Muscle layer of colon (tissue), 2 donors: Measurements from ENCODE around the gene DHX36.

Experiments used
- H3K27ac ChIP-seq: one replicate; pipeline ENCODE4 v1.7.0; 2013; ENCODE audit warnings: low read depth, mild to moderate bottlenecking, low read length, moderate library complexity
- H3K27me3 ChIP-seq, 2 donors: one replicate each; pipeline ENCODE4 v1.7.0; 2013; ENCODE audit warnings: low read length in 2 of 2, mild to moderate bottlenecking in 2 of 2; ENCODE audit not compliant: insufficient read depth in 2 of 2, control insufficient read depth in 1 of 2
- H3K36me3 ChIP-seq: one replicate; pipeline ENCODE4 v1.7.0; 2013; ENCODE audit warnings: mild to moderate bottlenecking, low read length; ENCODE audit not compliant: insufficient read depth
- H3K4me1 ChIP-seq: one replicate; pipeline ENCODE4 v1.7.0; 2013; ENCODE audit warnings: mild to moderate bottlenecking, low read length; ENCODE audit not compliant: insufficient read depth
- H3K4me3 ChIP-seq, 2 donors: one replicate each; pipeline ENCODE4 v1.7.0; 2013; ENCODE audit warnings: low read length in 2 of 2, low read depth in 1 of 2, mild to moderate bottlenecking in 1 of 2, moderate library complexity in 1 of 2
- H3K9ac ChIP-seq: one replicate; pipeline ENCODE4 v1.7.0; 2013; ENCODE audit warnings: low read length
- H3K9me3 ChIP-seq: one replicate; pipeline ENCODE4 v1.7.0; 2013; ENCODE audit warnings: mild to moderate bottlenecking, low read length
- donor health status: abdominal sarcoma.
- donor health status: Adenocarcinoma of cecum.

DHX36 gene

GRCh38 chr3:154327871-154328270 is 3.6 kb upstream of the DHX36 start:
- no peaks in the 10 kb centered on the region for H3K9me3 ChIP-seq
- H3K36me3 ChIP-seq = no peaks in the 10 kb centered on the region
- peaks cover 3% of the 10 kb centered on the region for H3K4me1 ChIP-seq
- H3K4me3 ChIP-seq = no peak overlapping the region
- H3K27me3 ChIP-seq = no peaks in the 10 kb centered on the region
- H3K27ac ChIP-seq = no peak overlapping the region
- H3K9ac ChIP-seq = no peak overlapping the region

- no peaks in the 10 kb centered on the region for H3K36me3 ChIP-seq
- H3K27ac ChIP-seq = peak overlapping the region; percentile 16
- no peaks in the 10 kb centered on the region for H3K27me3 ChIP-seq
- peaks cover 24% of the 10 kb centered on the region for H3K4me1 ChIP-seq
- peak overlapping the region in 1 of 2 donors; percentile 94 for H3K4me3 ChIP-seq
- H3K9ac ChIP-seq = peak overlapping the region; percentile 99
- H3K9me3 ChIP-seq = no peaks in the 10 kb centered on the region
These were observed 632 bp upstream of the DHX36 start for GRCh38 chr3:154324919-154325318.

GRCh38 chr3:154316974-154317767 is 7.1 kb downstream of the DHX36 start:
- no peak overlapping the region for H3K27ac ChIP-seq
- H3K9me3 ChIP-seq = no peaks in the 10 kb centered on the region
- H3K36me3 ChIP-seq = peaks cover 18% of the 10 kb centered on the region
- no peak overlapping the region for H3K4me3 ChIP-seq
- peaks cover 26% of the 10 kb centered on the region for H3K4me1 ChIP-seq
- H3K9ac ChIP-seq = no peak overlapping the region
- H3K27me3 ChIP-seq = no peaks in the 10 kb centered on the region

- Histone ChIP-seq H3K36me3 (peaks cover 18% of the 10 kb centered on the region), H3K4me3 (no peak overlapping the region), H3K27ac (no peak overlapping the region)
These were observed 10.1 kb downstream of the DHX36 start for GRCh38 chr3:154314152-154314551.

GRCh38 chr3:154310840-154311239 is 13.4 kb downstream of the DHX36 start:
- peaks cover 25% of the 10 kb centered on the region for H3K36me3 ChIP-seq
- no peaks in the 10 kb centered on the region for H3K4me1 ChIP-seq
- H3K27ac ChIP-seq = no peak overlapping the region
- H3K27me3 ChIP-seq = no peaks in the 10 kb centered on the region
- H3K9me3 ChIP-seq = no peaks in the 10 kb centered on the region
- H3K4me3 ChIP-seq = no peak overlapping the region
- no peak overlapping the region for H3K9ac ChIP-seq

More at GRCh38 chr3:154314152-154314551, 10.1 kb downstream of the DHX36 start:
- Histone ChIP-seq H3K9ac (no peak overlapping the region), H3K9me3 (no peaks in the 10 kb centered on the region), H3K27me3 (no peaks in the 10 kb centered on the region), H3K4me1 (peaks cover 8% of the 10 kb centered on the region)

- no peaks in the 10 kb centered on the region for H3K27me3 ChIP-seq
- no peak overlapping the region for H3K4me3 ChIP-seq
- no peaks in the 10 kb centered on the region for H3K9me3 ChIP-seq
- H3K27ac ChIP-seq = no peak overlapping the region
- H3K4me1 ChIP-seq = no peaks in the 10 kb centered on the region
- H3K36me3 ChIP-seq = peaks cover 33% of the 10 kb centered on the region
- no peak overlapping the region for H3K9ac ChIP-seq
These were observed 16.9 kb downstream of the DHX36 start for GRCh38 chr3:154307363-154307762.

- no peaks in the 10 kb centered on the region for H3K9me3 ChIP-seq
- H3K9ac ChIP-seq = no peak overlapping the region
- H3K4me1 ChIP-seq = no peaks in the 10 kb centered on the region
- no peak overlapping the region for H3K27ac ChIP-seq
- H3K27me3 ChIP-seq = no peaks in the 10 kb centered on the region
- H3K4me3 ChIP-seq = no peak overlapping the region
- peaks cover 52% of the 10 kb centered on the region for H3K36me3 ChIP-seq
These were observed 19.4 kb downstream of the DHX36 start for GRCh38 chr3:154304936-154305335.

- peaks cover 52% of the 10 kb centered on the region for H3K36me3 ChIP-seq
- no peak overlapping the region for H3K9ac ChIP-seq
- H3K27ac ChIP-seq = no peak overlapping the region
- H3K9me3 ChIP-seq = no peaks in the 10 kb centered on the region
- H3K4me1 ChIP-seq = no peaks in the 10 kb centered on the region
- H3K4me3 ChIP-seq = no peak overlapping the region
- no peaks in the 10 kb centered on the region for H3K27me3 ChIP-seq
These were observed 20.0 kb downstream of the DHX36 start for GRCh38 chr3:154304116-154304786.

- Histone ChIP-seq H3K4me3 (no peak overlapping the region), H3K9ac (no peak overlapping the region), H3K27me3 (no peaks in the 10 kb centered on the region), H3K27ac (no peak overlapping the region), H3K4me1 (no peaks in the 10 kb centered on the region), H3K36me3 (peaks cover 48% of the 10 kb centered on the region), H3K9me3 (no peaks in the 10 kb centered on the region)
These were observed 22.7 kb downstream of the DHX36 start for GRCh38 chr3:154301561-154301960.

- Histone ChIP-seq H3K9me3 (no peaks in the 10 kb centered on the region), H3K27me3 (no peaks in the 10 kb centered on the region), H3K36me3 (peaks cover 24% of the 10 kb centered on the region), H3K4me1 (no peaks in the 10 kb centered on the region), H3K4me3 (no peak overlapping the region), H3K27ac (no peak overlapping the region), H3K9ac (no peak overlapping the region)
These were observed 30.3 kb downstream of the DHX36 start for GRCh38 chr3:154294016-154294415.

GRCh38 chr3:154290187-154290586 is 34.1 kb downstream of the DHX36 start:
- Histone ChIP-seq H3K27ac (no peak overlapping the region), H3K4me1 (no peaks in the 10 kb centered on the region), H3K9ac (no peak overlapping the region), H3K36me3 (peaks cover 28% of the 10 kb centered on the region), H3K27me3 (no peaks in the 10 kb centered on the region), H3K4me3 (no peak overlapping the region), H3K9me3 (no peaks in the 10 kb centered on the region)
